Endothelial cell of umbilical vein (primary cell): ENCODE measurements around the gene ZMYM4.

Source experiments
- EZH2 ChIP-seq: IDR thresholded peaks from 2 replicates; pipeline ENCODE4 v1.6.1; 2012; ENCODE audit warnings: borderline replicate concordance, low read depth, mild to moderate bottlenecking, moderate library complexity, low read length, inconsistent platforms; ENCODE audit not compliant: severe bottlenecking
- FOS ChIP-seq: IDR thresholded peaks from 2 replicates; pipeline ENCODE4 v1.6.1; 2011; ENCODE audit warnings: mild to moderate bottlenecking, low read length, moderate library complexity, borderline replicate concordance; ENCODE audit not compliant: insufficient read depth
- GATA2 ChIP-seq: IDR thresholded peaks from 2 replicates; pipeline ENCODE4 v1.7.0; 2011; ENCODE audit warnings: low read depth, mild to moderate bottlenecking, moderate library complexity, mixed read lengths, low read length; ENCODE audit not compliant: insufficient read length, insufficient read depth
- JUN ChIP-seq: IDR thresholded peaks from 2 replicates; pipeline ENCODE4 v1.6.1; 2011; ENCODE audit warnings: borderline replicate concordance, low read depth; ENCODE audit not compliant: insufficient read length, insufficient read depth
- MYC ChIP-seq: IDR thresholded peaks from one replicate; pipeline ENCODE4 v1.6.1; 2011; ENCODE audit warnings: mild to moderate bottlenecking, low read depth, low read length
- POLR2A ChIP-seq: IDR thresholded peaks from 2 replicates; pipeline ENCODE4 v1.6.1; 2012; ENCODE audit warnings: low read depth, mild to moderate bottlenecking, control low read depth, low read length
- POLR2AphosphoS5 ChIP-seq: IDR thresholded peaks from 2 replicates; pipeline ENCODE4 v1.6.1; 2012; ENCODE audit warnings: low read depth, mild to moderate bottlenecking, control low read depth, low read length, moderate library complexity; ENCODE audit not compliant: insufficient read depth
- TF ChIP-seq, protein P1 (sequence below), 2 donors: IDR thresholded peaks; 1 replicate in 1 of 2; 2 replicates in 1 of 2; pipeline ENCODE4 v1.5.1; 2011; ENCODE audit warnings: low read length in 2 of 2, mild to moderate bottlenecking in 2 of 2, moderate library complexity in 2 of 2, control low read depth in 1 of 2, inconsistent platforms in 1 of 2, low read depth in 1 of 2; ENCODE audit not compliant: insufficient read depth in 1 of 2; ENCODE audit errors: extremely low read depth in 1 of 2
- TF ChIP-seq, protein P2 (sequence below): IDR thresholded peaks from 2 replicates; pipeline ENCODE4 v1.6.1; 2011; ENCODE audit not compliant: insufficient read depth, insufficient read length

DNA sequence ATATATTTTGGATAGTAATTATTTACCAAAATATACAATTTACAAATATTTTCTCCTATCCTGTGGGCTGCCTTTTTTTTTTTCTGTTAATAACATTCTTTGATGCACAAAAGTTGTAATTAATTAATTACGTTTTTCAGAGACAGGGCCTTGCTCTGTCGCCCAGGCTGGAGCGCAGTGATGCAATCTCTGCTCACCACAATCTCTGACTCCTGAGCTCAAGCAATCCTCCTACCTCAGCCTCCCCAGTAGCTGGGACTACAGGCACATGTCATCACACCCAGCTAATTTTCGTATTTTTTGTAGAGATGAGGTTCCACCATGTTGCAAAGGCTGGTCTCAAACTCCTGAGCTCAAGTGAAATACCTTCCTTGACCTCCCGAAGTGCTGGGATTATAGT lies 21.3 kb upstream of the ZMYM4 start:
- TF ChIP-seq POLR2AphosphoS5: no peak
- no peak for TF ChIP-seq EZH2
- TF ChIP-seq POLR2A: no peak
- TF ChIP-seq, protein P1, sequence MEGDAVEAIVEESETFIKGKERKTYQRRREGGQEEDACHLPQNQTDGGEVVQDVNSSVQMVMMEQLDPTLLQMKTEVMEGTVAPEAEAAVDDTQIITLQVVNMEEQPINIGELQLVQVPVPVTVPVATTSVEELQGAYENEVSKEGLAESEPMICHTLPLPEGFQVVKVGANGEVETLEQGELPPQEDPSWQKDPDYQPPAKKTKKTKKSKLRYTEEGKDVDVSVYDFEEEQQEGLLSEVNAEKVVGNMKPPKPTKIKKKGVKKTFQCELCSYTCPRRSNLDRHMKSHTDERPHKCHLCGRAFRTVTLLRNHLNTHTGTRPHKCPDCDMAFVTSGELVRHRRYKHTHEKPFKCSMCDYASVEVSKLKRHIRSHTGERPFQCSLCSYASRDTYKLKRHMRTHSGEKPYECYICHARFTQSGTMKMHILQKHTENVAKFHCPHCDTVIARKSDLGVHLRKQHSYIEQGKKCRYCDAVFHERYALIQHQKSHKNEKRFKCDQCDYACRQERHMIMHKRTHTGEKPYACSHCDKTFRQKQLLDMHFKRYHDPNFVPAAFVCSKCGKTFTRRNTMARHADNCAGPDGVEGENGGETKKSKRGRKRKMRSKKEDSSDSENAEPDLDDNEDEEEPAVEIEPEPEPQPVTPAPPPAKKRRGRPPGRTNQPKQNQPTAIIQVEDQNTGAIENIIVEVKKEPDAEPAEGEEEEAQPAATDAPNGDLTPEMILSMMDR (IDR thresholded peaks at IDR 0.05; ENCODE audit: extremely low read depth in 1 of 2, insufficient read depth in 1 of 2, low read depth in 1 of 2, low read length in 2 of 2): no peak
- TF ChIP-seq, protein P2, sequence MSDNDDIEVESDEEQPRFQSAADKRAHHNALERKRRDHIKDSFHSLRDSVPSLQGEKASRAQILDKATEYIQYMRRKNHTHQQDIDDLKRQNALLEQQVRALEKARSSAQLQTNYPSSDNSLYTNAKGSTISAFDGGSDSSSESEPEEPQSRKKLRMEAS: no peak
- no peak for TF ChIP-seq JUN
- no peak for TF ChIP-seq GATA2
- no peak for TF ChIP-seq MYC
- no peak for TF ChIP-seq FOS
